Lower leg skin (tissue), 4 donors: Measurements from ENCODE around the gene TOMM20. TPM values are rescaled to one million over a fixed set of nuclear protein-coding genes. Genes with fewer than 3 reads are reported as not detected.

Source experiments
- DNase-seq, 2 donors: peaks; one replicate each; pipeline ENCODE4 v3.0.0-alpha.2; 2019; ENCODE audit warnings: low spot score in 2 of 2
- H3K4me3 ChIP-seq: fragments of 200-600 bp; sonication (generic); 2 replicates; pipeline ENCODE4 v1.5.1; 2017; ENCODE audit warnings: mild to moderate bottlenecking, low read depth; ENCODE audit not compliant: poor library complexity, severe bottlenecking
- CTCF ChIP-seq, 3 donors: fragments of 450-650 bp; IDR thresholded peaks; one replicate each; pipeline ENCODE4 v1.5.1; 2016; ENCODE audit warnings: antibody characterized with exemption in 3 of 3, mild to moderate bottlenecking in 3 of 3, moderate library complexity in 2 of 3
- POLR2A ChIP-seq, 2 donors: fragments of 450-650 bp; IDR thresholded peaks; one replicate each; pipeline ENCODE4 v1.6.1; 2016 to 2017; ENCODE audit warnings: antibody characterized with exemption in 2 of 2, mild to moderate bottlenecking in 1 of 2, moderate library complexity in 1 of 2
- WGBS, 2 donors: methylation state at CpG; one replicate each; pipeline ENCODE4 v1.1.5; 2018; 5-methylcytosine and 5-hydroxymethylcytosine counted together
- intact Hi-C: fragments of 100-400 bp; cut with DNase I; formaldehyde crosslinking; loops from one replicate; pipeline ENCODE4 v1.15.0; 2023; ENCODE audit warnings: low total_unique reads
- total RNA-seq, 4 donors: library from RNA; depleted of rRNA; stranded (reverse); fragments of >200 nt; gene quantifications; one replicate each; pipeline ENCODE4 v1.1.0, GENCODE V29; 2016

TOMM20 gene
- 100 to 1,000 TPM in 3 of 4 donors, 10 to 100 TPM in 1; 69.4 to 121 (median 112) TPM for total RNA-seq

GRCh38 chr1:235128456-235129328 is at the start of gene TOMM20:
TSS of gene TOMM20 (minus strand) at chr1:235128837. CDS start at chr1:235128715, 122 bp downstream.
- 1 to 3% methylated on average over 21 to 60 of the region's 67 CpGs for WGBS, 2 donors
- TF ChIP-seq POLR2A (IDR thresholded peaks at IDR 0.05) = no peak
- TF ChIP-seq CTCF (IDR thresholded peaks at IDR 0.05) = no peak
- peak; percentile 94 to 98 for DNase-seq
- H3K4me3 ChIP-seq = peak within 1 kb of the TSS; percentile 94
- intact Hi-C loops = no loop called here

DNA sequence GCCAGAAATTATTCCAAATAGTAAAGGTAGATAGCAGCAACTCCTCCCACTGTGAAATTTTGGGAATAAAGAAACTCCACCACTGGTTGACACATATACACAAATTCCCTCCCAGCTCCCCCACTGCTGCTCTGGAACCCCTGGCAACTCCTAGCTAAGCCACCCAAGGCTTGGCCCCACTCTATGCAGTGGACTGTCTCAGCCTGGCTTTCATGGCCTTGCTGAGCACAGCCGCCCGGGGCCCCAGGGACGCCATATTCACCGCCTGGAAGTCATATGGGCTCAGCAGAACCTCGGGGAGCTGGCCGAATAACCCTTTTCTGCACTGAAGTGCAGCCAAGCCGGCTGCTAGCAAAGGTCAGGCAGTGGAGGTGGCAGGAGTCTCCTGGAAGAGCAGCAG is 47.8 kb upstream of the TOMM20 start:
- DNase-seq = no peak

GRCh38 chr1:235169986-235170385 is 41.3 kb upstream of the TOMM20 start:
- no peak for TF ChIP-seq POLR2A (IDR thresholded peaks at IDR 0.05)
- no peak for TF ChIP-seq CTCF (IDR thresholded peaks at IDR 0.05)
- DNase-seq = no peak

More for the DNA sequence above, 47.8 kb upstream of the TOMM20 start:
- intact Hi-C loops = no loop called here
- 91 to 93% methylated on average over 7 of the region's 7 CpGs for WGBS, 2 donors
- no peak overlapping the region for H3K4me3 ChIP-seq
- TF ChIP-seq CTCF (IDR thresholded peaks at IDR 0.05) (no peak), POLR2A (IDR thresholded peaks at IDR 0.05) (no peak)

GRCh38 chr1:235168375-235168774 is 39.7 kb upstream of the TOMM20 start:
- intact Hi-C loops = no loop called here
- DNase-seq = no peak
- no peak overlapping the region for H3K4me3 ChIP-seq
- TF ChIP-seq POLR2A (IDR thresholded peaks at IDR 0.05) (no peak), CTCF (IDR thresholded peaks at IDR 0.05) (no peak)
- 97% methylated on average over 3 of the region's 3 CpGs for WGBS, 2 donors

More at GRCh38 chr1:235169986-235170385, 41.3 kb upstream of the TOMM20 start:
- no peak overlapping the region for H3K4me3 ChIP-seq
- intact Hi-C loops = no loop called here

- WGBS, 2 donors = 63 to 64% methylated on average over 21 of the region's 21 CpGs
- intact Hi-C loops = no loop called here
- H3K4me3 ChIP-seq = peak overlapping the region; percentile 73
- TF ChIP-seq CTCF (IDR thresholded peaks at IDR 0.05) (no peak), POLR2A (IDR thresholded peaks at IDR 0.05) (no peak)
- no peak for DNase-seq
These were observed 33.2 kb upstream of the TOMM20 start for GRCh38 chr1:235161685-235162327.
